Keratinocyte (primary cell): ENCODE data around the gene UGT1A8. TPM values are rescaled to one million over a fixed set of nuclear protein-coding genes. Genes with fewer than 3 reads are reported as not detected.
A peak's percentile ranks its signal among the peaks of the same experiment; 100 is the strongest.

ENCODE experiments used
- DNase-seq: peaks from one replicate; pipeline ENCODE4 v3.0.0-alpha.2; 2011; ENCODE audit warnings: low read depth, missing footprints, low spot score
- FAIRE-seq: peaks from 2 replicates; lab custom pipeline; 2011; peaks lifted over from hg19 to GRCh38; lab: Jason Lieb, UNC
- H2AFZ ChIP-seq: 2 replicates; pipeline ENCODE4 v1.6.0; 2012; ENCODE audit warnings: low read length, control low read depth, inconsistent platforms; ENCODE audit not compliant: control insufficient read depth
- H3K27ac ChIP-seq: 2 replicates; pipeline ENCODE4 v1.5.1; 2011; ENCODE audit warnings: low read length; ENCODE audit not compliant: control insufficient read depth, insufficient read depth
- H3K27me3 ChIP-seq: 3 replicates; pipeline ENCODE4 v1.6.0; 2011; ENCODE audit warnings: low read length; ENCODE audit not compliant: control insufficient read depth, insufficient read depth; ENCODE audit errors: extremely low read depth
- H3K36me3 ChIP-seq, 2 experiments: 2 replicates in 1 of 2; 3 replicates in 1 of 2; pipeline ENCODE4 v1.5.1; 2011; ENCODE audit warnings: low read length in 2 of 2, mild to moderate bottlenecking in 1 of 2; ENCODE audit not compliant: control insufficient read depth in 2 of 2, insufficient read depth in 2 of 2; ENCODE audit errors: extremely low read depth in 1 of 2
- H3K4me1 ChIP-seq: 3 replicates; pipeline ENCODE4 v1.5.1; 2011; ENCODE audit warnings: low read length; ENCODE audit not compliant: control insufficient read depth, insufficient read depth; ENCODE audit errors: extremely low read depth
- H3K4me2 ChIP-seq: 3 replicates; pipeline ENCODE4 v1.6.0; 2011; ENCODE audit warnings: low read depth, low read length; ENCODE audit not compliant: control insufficient read depth, insufficient read depth; ENCODE audit errors: extremely low read depth
- H3K4me3 ChIP-seq, 3 experiments: fragments of 200-600 bp in 1 of 3; sonication (generic) in 1 of 3; 2 replicates in 2 of 3; 3 replicates in 1 of 3; pipeline ENCODE4 v1.5.1; 2011 to 2016; ENCODE audit warnings: low read length in 3 of 3, mild to moderate bottlenecking in 3 of 3, control low read depth in 2 of 3, inconsistent platforms in 1 of 3, low read depth in 1 of 3, mixed read lengths in 1 of 3, mixed run types in 1 of 3, moderate library complexity in 1 of 3; ENCODE audit not compliant: control insufficient read depth in 2 of 3, insufficient read depth in 2 of 3; ENCODE audit errors: extremely low read depth in 1 of 3
- H3K79me2 ChIP-seq: 2 replicates; pipeline ENCODE4 v1.6.0; 2012; ENCODE audit warnings: low read length; ENCODE audit not compliant: control insufficient read depth, insufficient read depth
- H3K9ac ChIP-seq: 3 replicates; pipeline ENCODE4 v1.6.0; 2011; ENCODE audit warnings: low read length; ENCODE audit not compliant: control insufficient read depth, insufficient read depth; ENCODE audit errors: extremely low read depth
- H3K9me1 ChIP-seq: 3 replicates; pipeline ENCODE4 v1.6.0; 2011; ENCODE audit warnings: low read length; ENCODE audit not compliant: control insufficient read depth, insufficient read depth; ENCODE audit errors: extremely low read depth
- H3K9me3 ChIP-seq: 2 replicates; pipeline ENCODE4 v1.5.1; 2012; ENCODE audit warnings: low read depth, low read length; ENCODE audit not compliant: control insufficient read depth
- H4K20me1 ChIP-seq: 3 replicates; pipeline ENCODE4 v1.6.0; 2011; ENCODE audit warnings: low read length; ENCODE audit not compliant: control insufficient read depth, insufficient read depth; ENCODE audit errors: extremely low read depth
- CTCF ChIP-seq, 3 experiments: IDR thresholded peaks in 1 of 3; conservative IDR thresholded peaks in 1 of 3; optimal IDR thresholded peaks in 1 of 3; 2 replicates in 2 of 3; 3 replicates in 1 of 3; pipeline versions ENCODE3 to v1.5.1; 2011; ENCODE audit warnings: low read length in 3 of 3, mild to moderate bottlenecking in 3 of 3, moderate library complexity in 2 of 3, control low read depth in 1 of 3, inconsistent platforms in 1 of 3; ENCODE audit not compliant: insufficient read depth in 2 of 3; ENCODE audit errors: extremely low read depth in 1 of 3
- EZH2 ChIP-seq: IDR thresholded peaks from one replicate; pipeline ENCODE4 v1.6.1; 2012; ENCODE audit warnings: inconsistent platforms, mild to moderate bottlenecking, low read length, moderate library complexity
- dilution Hi-C: fragments of 300-500 bp; cut with MboI; formaldehyde crosslinking; loops from one replicate; pipeline ENCODE4 v1.7.0; 2020; ENCODE audit warnings: low sequenced_read_pairs; ENCODE audit not compliant: extremely low pct_ligation_motif_present
- polyA plus RNA-seq, 5 experiments: library from polyadenylated mRNA; depleted of rRNA in 3 of 5; stranded (reverse) in 3 of 5; stranded (forward) in 1 of 5; unstranded in 1 of 5; fragments of >200 nt; gene quantifications; 1 replicate in 1 of 5; 2 replicates in 3 of 5; 3 replicates in 1 of 5; pipeline versions ENCODE4 v1.2.1 to v1.2.3, GENCODE V29; 2011 to 2012; ENCODE audit warnings: missing spikeins in 2 of 5, low read depth in 1 of 5, low replicate concordance in 1 of 5

UGT1A8 gene
- polyA plus RNA-seq, 1 donor (not counting 4 experiments of a cell fraction or from before 2014, with no cell fraction given): 0.64 TPM

GRCh38 chr2:233691443-233692433 lies 74.3 kb downstream of the UGT1A8 start:
- Histone ChIP-seq H3K27ac (peak overlapping the region; percentile 95), H2AFZ (no peak overlapping the region), H3K4me2 (peak overlapping the region; percentile 97), H3K27me3 (no peaks in the 10 kb centered on the region), H3K9me3 (no peaks in the 10 kb centered on the region), H4K20me1 (no peaks in the 10 kb centered on the region), H3K9ac (peak overlapping the region; percentile 88), H3K4me1 (peaks cover 53% of the 10 kb centered on the region), H3K9me1 (no peaks in the 10 kb centered on the region), H3K4me3 (peak overlapping the region; percentile 56 to 86 (median 83)), H3K79me2 (peaks cover 49% of the 10 kb centered on the region), H3K36me3 (peaks cover 0 to 5% of the 10 kb centered on the region in 2 experiments)
- FAIRE-seq (peak; percentile 99), DNase-seq (peak; percentile 99)
- dilution Hi-C loops: no loop called here
- no peak for TF ChIP-seq EZH2
- TF ChIP-seq CTCF (optimal IDR thresholded peaks at IDR 0.05 in 1 of 3, IDR thresholded peaks at IDR 0.05 in 1 of 3, conservative IDR thresholded peaks at IDR 0.05 in 1 of 3; ENCODE audit: extremely low read depth in 1 of 3, insufficient read depth in 2 of 3, low read length in 3 of 3): no peak

GRCh38 chr2:233692648-233693047 lies 75.2 kb downstream of the UGT1A8 start, which contains the start of gene UGT1A6:
Gene UGT1A6, plus strand, starts transcription at chr2:233692890. Its CDS starts 115 bp downstream, at chr2:233693005.
- Histone ChIP-seq H2AFZ (no peak within 1 kb of the TSS), H3K9me3 (no peaks in the 10 kb centered on the region), H3K9ac (peak within 1 kb of the TSS; percentile 88), H3K4me3 (peak within 1 kb of the TSS; percentile 56 to 86 (median 83)), H3K36me3 (peaks cover 0 to 5% of the 10 kb centered on the region in 2 experiments), H3K4me1 (peaks cover 55% of the 10 kb centered on the region), H3K4me2 (peak within 1 kb of the TSS; percentile 97), H4K20me1 (no peaks in the 10 kb centered on the region), H3K79me2 (peaks cover 58% of the 10 kb centered on the region), H3K27ac (peak within 1 kb of the TSS; percentile 95), H3K27me3 (no peaks in the 10 kb centered on the region), H3K9me1 (no peaks in the 10 kb centered on the region)
- no peak for TF ChIP-seq EZH2
- TF ChIP-seq CTCF (optimal IDR thresholded peaks at IDR 0.05 in 1 of 3, IDR thresholded peaks at IDR 0.05 in 1 of 3, conservative IDR thresholded peaks at IDR 0.05 in 1 of 3; ENCODE audit: extremely low read depth in 1 of 3, insufficient read depth in 2 of 3, low read length in 3 of 3): no peak
- DNase-seq (no peak), FAIRE-seq (no peak)
- dilution Hi-C loops: no loop called here
